Lung (tissue), 12 donors: ENCODE measurements around the gene STIM2. TPM values are rescaled to one million over a fixed set of nuclear protein-coding genes. Genes with fewer than 3 reads are reported as not detected.

Source experiments
- ATAC-seq: fragments of 200-7000 bp; cut with Tn5 transposase; one replicate; pipeline ENCODE4 v1.9.1; 2020; ENCODE audit warnings: moderate number of reproducible peaks; ENCODE audit not compliant: insufficient read depth, low FRiP score
- DNase-seq, 3 donors: peaks; one replicate each; pipeline ENCODE4 v3.0.0-alpha.2; 2013 to 2017
- H3K27ac ChIP-seq, 2 donors: one replicate each; pipeline ENCODE4 v1.5.1; 2013; ENCODE audit warnings: mild to moderate bottlenecking in 2 of 2, moderate library complexity in 2 of 2, control low read depth in 1 of 2, inconsistent platforms in 1 of 2, low read depth in 1 of 2, low read length in 1 of 2
- H3K27me3 ChIP-seq, 3 donors: one replicate each; pipeline ENCODE4 v1.5.1; 2013; ENCODE audit warnings: low read length in 2 of 3; ENCODE audit not compliant: control insufficient read depth in 3 of 3, insufficient read depth in 3 of 3
- H3K36me3 ChIP-seq, 4 donors: one replicate each; pipeline ENCODE4 v1.5.1; 2013; ENCODE audit warnings: low read length in 4 of 4, mild to moderate bottlenecking in 1 of 4, moderate library complexity in 1 of 4; ENCODE audit not compliant: control insufficient read depth in 4 of 4, insufficient read depth in 4 of 4
- H3K4me1 ChIP-seq, 5 donors: one replicate each; pipeline ENCODE4 v1.5.1; 2013; ENCODE audit warnings: low read length in 5 of 5, mild to moderate bottlenecking in 2 of 5, moderate library complexity in 1 of 5; ENCODE audit not compliant: control insufficient read depth in 5 of 5, insufficient read depth in 5 of 5
- H3K4me3 ChIP-seq: one replicate; pipeline ENCODE4 v1.5.1; 2013; ENCODE audit warnings: mild to moderate bottlenecking, control low read depth, moderate library complexity
- H3K9ac ChIP-seq, 2 donors: one replicate each; pipeline ENCODE4 v1.5.1; 2013; ENCODE audit warnings: low read length in 2 of 2, control low read depth in 1 of 2; ENCODE audit not compliant: insufficient read depth in 1 of 2
- H3K9me3 ChIP-seq, 4 donors: one replicate each; pipeline ENCODE4 v1.5.1; 2013; ENCODE audit warnings: low read length in 3 of 4, mild to moderate bottlenecking in 1 of 4, moderate library complexity in 1 of 4; ENCODE audit not compliant: control insufficient read depth in 4 of 4, insufficient read depth in 3 of 4
- CTCF ChIP-seq: IDR thresholded peaks from 2 replicates; pipeline ENCODE4 v1.5.1; 2012; ENCODE audit warnings: mild to moderate bottlenecking; ENCODE audit errors: control extremely low read depth, extremely low read depth
- WGBS, 2 donors: extraction: QIAGEN DNeasy Blood & Tissue Kit; methylation state at CpG; one replicate each; pipeline ENCODE4 v1.1.7; 2013; 5-methylcytosine and 5-hydroxymethylcytosine counted together
- polyA plus RNA-seq, 2 donors: library from polyadenylated mRNA; stranded (reverse); fragments of 200-250 nt; gene quantifications; one replicate each; pipeline ENCODE4 v1.2.1, GENCODE V29; 2013
- total RNA-seq, 2 donors: library from RNA; depleted of rRNA in 1 of 2; stranded (reverse); fragments of >200 nt in 1 of 2; gene quantifications; one replicate each; pipeline ENCODE4 v1.2.1, GENCODE V29; 2014 to 2021
- donor health status: control.
- donor health status: control.
- donor health status: Bipolar disorder and iron deficiency.
- donor health status: healthy.
- donor health status: DM: yes; HTN: yes; CAD: no.

Gene STIM2
- total and polyA plus RNA-seq, 4 donors, result 12.7 to 35.5 (median 25.9) TPM

GRCh38 chr4:27058819-27059406 lies 198.3 kb downstream of the STIM2 start:
- no peak for TF ChIP-seq CTCF
- Histone ChIP-seq H3K9me3 (no peaks in the 10 kb centered on the region), H3K4me1 (no peaks in the 10 kb centered on the region), H3K27me3 (no peaks in the 10 kb centered on the region), H3K9ac (no peak overlapping the region), H3K27ac (no peak overlapping the region), H3K4me3 (no peak overlapping the region), H3K36me3 (no peaks in the 10 kb centered on the region)
- 64 to 75% methylated on average over 5 of the region's 5 CpGs for WGBS, 2 donors
- ATAC-seq, result no peak
- no peak for DNase-seq

GRCh38 chr4:27059446-27059845 lies 198.8 kb downstream of the STIM2 start:
- ATAC-seq, result no peak
- Histone ChIP-seq H3K4me3 (no peak overlapping the region), H3K9ac (no peak overlapping the region), H3K27me3 (no peaks in the 10 kb centered on the region), H3K27ac (no peak overlapping the region), H3K36me3 (no peaks in the 10 kb centered on the region), H3K9me3 (no peaks in the 10 kb centered on the region), H3K4me1 (no peaks in the 10 kb centered on the region)
- no peak for DNase-seq
- WGBS, 2 donors, result 85 to 92% methylated on average over 5 of the region's 5 CpGs
- no peak for TF ChIP-seq CTCF

GRCh38 chr4:27062256-27062655 lies 201.6 kb downstream of the STIM2 start:
- H3K4me1 ChIP-seq, result peaks cover 0 to 2% (median 0%) of the 10 kb centered on the region in 5 donors
- H3K36me3 ChIP-seq, result no peaks in the 10 kb centered on the region
- no peak overlapping the region for H3K9ac ChIP-seq
- WGBS, 2 donors, result 87 to 89% methylated on average over 7 of the region's 7 CpGs
- no peaks in the 10 kb centered on the region for H3K27me3 ChIP-seq
- H3K27ac ChIP-seq, result no peak overlapping the region
- no peak overlapping the region for H3K4me3 ChIP-seq
- peaks cover 0 to 2% (median 0%) of the 10 kb centered on the region in 4 donors for H3K9me3 ChIP-seq
- TF ChIP-seq CTCF, result no peak
- ATAC-seq, result no peak
- DNase-seq, result no peak

- WGBS, 2 donors, result 24 to 47% methylated on average over 3 of the region's 3 CpGs
- H3K27me3 ChIP-seq, result no peaks in the 10 kb centered on the region
- peak; percentile 55 for ATAC-seq
- no peak overlapping the region for H3K27ac ChIP-seq
- no peak overlapping the region for H3K4me3 ChIP-seq
- peaks cover 0 to 6% (median 0%) of the 10 kb centered on the region in 5 donors for H3K4me1 ChIP-seq
- H3K9me3 ChIP-seq, result peaks cover 0 to 2% (median 0%) of the 10 kb centered on the region in 4 donors
- TF ChIP-seq CTCF, result no peak
- DNase-seq, result peak in 1 of 3 donors; percentile 47
- no peaks in the 10 kb centered on the region for H3K36me3 ChIP-seq
- H3K9ac ChIP-seq, result no peak overlapping the region
These were observed 205.9 kb downstream of the STIM2 start for GRCh38 chr4:27066591-27066990.
